Rectal smooth muscle tissue (tissue), 1 donor: ENCODE data around the gene PTPRD.

ENCODE experiments used
- H3K27ac ChIP-seq: one replicate; pipeline ENCODE4 v1.7.0; 2013; ENCODE audit warnings: low read depth, low read length, inconsistent platforms
- H3K27me3 ChIP-seq: one replicate; pipeline ENCODE4 v1.7.0; 2013; ENCODE audit warnings: low read length; ENCODE audit not compliant: control insufficient read depth, insufficient read depth
- H3K36me3 ChIP-seq: one replicate; pipeline ENCODE4 v1.7.0; 2013; ENCODE audit warnings: low read length; ENCODE audit not compliant: control insufficient read depth, insufficient read depth
- H3K4me1 ChIP-seq: one replicate; pipeline ENCODE4 v1.7.0; 2013; ENCODE audit warnings: low read length; ENCODE audit not compliant: control insufficient read depth, insufficient read depth
- H3K4me3 ChIP-seq: one replicate; pipeline ENCODE4 v1.7.0; 2013; ENCODE audit warnings: low read length
- H3K9ac ChIP-seq: one replicate; pipeline ENCODE4 v1.7.0; 2013; ENCODE audit warnings: low read length

The PTPRD gene

DNA sequence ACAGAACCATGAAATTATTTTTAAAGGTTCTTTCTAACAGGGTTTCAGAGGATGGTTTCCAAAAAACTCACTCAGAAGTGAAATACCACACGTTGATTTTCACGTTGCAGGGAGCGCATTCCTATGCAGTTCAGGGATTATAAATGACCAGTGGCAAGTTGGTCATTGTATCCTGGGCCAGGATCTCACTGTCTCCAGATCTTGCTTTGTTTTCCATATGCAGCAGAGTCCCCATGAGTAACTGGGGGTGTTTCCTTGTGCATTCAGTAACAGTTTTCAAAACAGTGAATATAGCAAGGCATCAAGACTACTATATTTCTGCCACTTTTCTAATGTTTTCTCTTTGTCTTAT, 1748.3 kb downstream of the PTPRD start:
- no peak overlapping the region for H3K27ac ChIP-seq
- no peak overlapping the region for H3K4me3 ChIP-seq
- no peak overlapping the region for H3K9ac ChIP-seq

DNA sequence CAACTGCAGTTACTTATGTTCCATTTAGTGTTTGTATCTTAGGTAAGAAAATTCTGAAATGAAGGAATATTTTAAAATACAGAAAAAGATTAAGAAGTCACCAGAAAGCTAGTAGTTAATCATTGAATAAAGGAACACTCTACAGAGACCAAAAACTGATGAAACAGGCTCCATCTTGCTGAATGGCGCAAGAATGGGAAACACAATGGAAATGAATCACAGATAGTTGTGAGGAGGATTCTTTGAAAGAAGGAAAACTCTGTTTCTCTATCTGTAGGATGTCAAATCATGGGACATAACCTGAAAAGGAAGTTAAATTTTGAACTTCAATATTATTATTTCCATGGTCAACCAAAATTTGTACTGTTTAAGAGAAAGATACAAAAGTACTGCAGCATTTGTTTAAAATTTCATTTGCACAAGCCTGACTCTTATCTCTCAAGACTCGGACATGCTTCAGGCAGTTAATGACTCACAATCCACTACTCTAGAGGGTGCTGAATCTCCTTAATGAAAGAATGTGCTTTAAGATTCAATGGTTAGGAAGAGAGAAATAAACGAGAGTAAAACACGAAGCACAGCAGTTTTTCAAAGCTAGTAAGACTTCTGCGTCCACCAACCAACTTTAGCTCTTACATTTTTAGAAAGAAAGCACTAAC, 1748.8 kb downstream of the PTPRD start:
- Histone ChIP-seq H3K4me1 (no peaks in the 10 kb centered on the region), H3K4me3 (no peak overlapping the region), H3K27ac (no peak overlapping the region), H3K27me3 (no peaks in the 10 kb centered on the region), H3K9ac (no peak overlapping the region), H3K36me3 (no peaks in the 10 kb centered on the region)

More for the DNA sequence above, 1748.3 kb downstream of the PTPRD start:
- Histone ChIP-seq H3K4me1 (no peaks in the 10 kb centered on the region), H3K27me3 (no peaks in the 10 kb centered on the region), H3K36me3 (no peaks in the 10 kb centered on the region)

DNA sequence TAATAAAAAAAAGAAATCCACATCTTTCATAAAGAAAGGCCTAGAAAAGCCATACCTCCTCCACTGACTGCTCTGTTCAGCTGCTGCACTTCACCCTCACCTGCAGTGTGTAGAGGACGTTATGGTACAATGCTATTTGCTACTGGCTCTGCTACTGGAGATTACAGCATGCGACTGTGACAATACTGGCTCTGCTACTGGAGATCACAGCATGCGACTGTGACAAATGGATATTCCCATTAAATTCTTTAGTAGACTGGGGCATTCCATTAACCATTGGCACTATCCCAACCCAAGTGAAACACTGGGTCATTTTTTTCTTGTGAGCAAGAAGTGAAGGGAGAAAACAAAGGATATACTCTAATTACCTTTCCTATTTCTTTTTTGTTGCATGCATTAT, 1749.7 kb downstream of the PTPRD start:
- no peak overlapping the region for H3K4me3 ChIP-seq
- no peak overlapping the region for H3K27ac ChIP-seq
- no peaks in the 10 kb centered on the region for H3K4me1 ChIP-seq
- H3K27me3 ChIP-seq, result no peaks in the 10 kb centered on the region
- H3K9ac ChIP-seq, result no peak overlapping the region
- no peaks in the 10 kb centered on the region for H3K36me3 ChIP-seq

DNA sequence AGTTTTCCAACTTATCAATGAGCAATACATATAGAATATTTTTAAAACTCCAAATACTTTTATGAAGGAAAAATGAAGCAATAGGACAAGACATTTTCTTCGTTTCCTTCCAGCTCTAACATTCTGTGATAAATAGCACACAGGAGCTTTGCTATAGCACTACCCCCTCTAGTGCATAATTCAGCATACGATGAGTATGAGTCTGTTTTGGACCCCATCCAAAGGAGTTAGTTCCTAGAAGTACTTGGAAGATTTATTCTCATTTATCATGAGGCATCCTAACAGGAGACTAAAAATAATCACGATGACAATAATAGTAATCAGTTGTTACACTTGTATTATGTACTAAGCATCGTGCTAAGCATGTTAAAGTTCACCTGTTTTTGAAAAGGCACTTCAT, 1751.9 kb downstream of the PTPRD start:
- H3K36me3 ChIP-seq, result no peaks in the 10 kb centered on the region
- H3K9ac ChIP-seq, result no peak overlapping the region
- H3K4me1 ChIP-seq, result no peaks in the 10 kb centered on the region
- H3K4me3 ChIP-seq, result no peak overlapping the region
- no peak overlapping the region for H3K27ac ChIP-seq
- H3K27me3 ChIP-seq, result no peaks in the 10 kb centered on the region

DNA sequence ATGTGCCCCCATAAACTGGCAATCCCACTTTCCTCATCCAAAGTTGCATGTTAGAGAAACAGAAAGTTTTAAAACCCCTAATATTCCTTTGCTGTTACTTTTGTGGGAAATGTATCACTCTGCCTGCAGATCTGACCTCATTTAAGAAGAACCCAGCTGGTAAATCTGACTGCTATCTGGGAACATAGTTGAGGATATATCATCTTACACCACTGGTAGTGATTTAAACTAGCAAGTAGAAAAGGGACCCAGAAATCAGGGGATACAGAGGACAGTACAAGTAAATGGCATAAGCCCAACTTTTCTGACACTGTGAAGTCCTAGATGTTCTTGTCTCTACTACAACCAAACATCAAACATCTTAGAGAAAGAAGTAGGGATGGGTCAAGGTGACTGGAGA, 1752.7 kb downstream of the PTPRD start:
- no peak overlapping the region for H3K27ac ChIP-seq
- H3K27me3 ChIP-seq, result no peaks in the 10 kb centered on the region

DNA sequence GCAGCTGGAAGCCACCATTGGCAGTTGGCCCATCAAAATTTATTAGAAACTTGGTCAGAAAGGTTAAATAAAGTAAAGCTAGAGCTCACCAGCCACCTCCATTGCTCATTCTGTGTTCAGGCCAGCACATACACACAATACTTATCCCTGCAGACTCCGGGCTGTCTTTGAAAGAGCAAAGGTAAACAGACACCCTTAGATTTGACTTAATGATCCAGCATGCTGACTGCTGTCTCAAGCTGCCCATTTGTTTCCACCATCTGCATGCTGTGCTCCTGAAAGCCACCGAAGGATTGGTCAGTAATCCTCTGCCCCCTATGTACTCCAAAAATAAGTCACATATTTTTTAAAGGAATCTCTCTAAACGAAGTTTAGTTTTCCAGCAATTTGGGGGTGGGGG, 1753.4 kb downstream of the PTPRD start:
- H3K9ac ChIP-seq, result no peak overlapping the region
- H3K27me3 ChIP-seq, result no peaks in the 10 kb centered on the region
- H3K27ac ChIP-seq, result no peak overlapping the region
- no peaks in the 10 kb centered on the region for H3K4me1 ChIP-seq
- H3K4me3 ChIP-seq, result no peak overlapping the region
- H3K36me3 ChIP-seq, result no peaks in the 10 kb centered on the region

More for the DNA sequence above, 1752.7 kb downstream of the PTPRD start:
- H3K9ac ChIP-seq, result no peak overlapping the region
- no peaks in the 10 kb centered on the region for H3K36me3 ChIP-seq
- H3K4me3 ChIP-seq, result no peak overlapping the region
- no peaks in the 10 kb centered on the region for H3K4me1 ChIP-seq

DNA sequence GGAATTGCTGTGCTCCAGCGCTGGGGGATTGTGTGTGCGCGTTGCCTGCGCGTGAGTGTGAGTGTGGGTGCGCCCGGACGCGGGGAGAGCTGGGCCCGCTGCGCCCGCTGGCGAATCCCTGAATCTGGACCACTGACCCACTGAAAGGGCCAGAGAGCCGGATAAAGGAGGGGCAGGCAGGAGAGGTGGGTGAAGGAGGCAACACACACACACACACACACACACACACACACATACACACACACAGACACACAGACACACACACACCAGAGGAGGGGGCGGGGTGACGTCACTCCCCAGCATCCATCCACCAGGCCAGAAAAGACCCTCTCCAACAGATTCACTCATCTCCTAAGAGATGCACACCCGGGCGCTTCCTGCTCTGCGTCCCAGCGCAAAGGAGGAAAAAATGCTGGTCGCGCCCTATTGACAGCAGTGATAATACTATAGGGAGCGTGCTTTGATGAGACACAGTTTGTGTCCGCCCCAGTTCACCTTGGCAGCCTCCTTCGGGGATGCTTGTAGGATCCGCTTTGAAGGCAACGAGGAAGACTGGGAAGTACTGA, 1754.1 kb downstream of the PTPRD start:
- Histone ChIP-seq H3K4me1 (no peaks in the 10 kb centered on the region), H3K27me3 (no peaks in the 10 kb centered on the region), H3K9ac (no peak overlapping the region), H3K27ac (no peak overlapping the region), H3K4me3 (peak overlapping the region; percentile 69), H3K36me3 (no peaks in the 10 kb centered on the region)

DNA sequence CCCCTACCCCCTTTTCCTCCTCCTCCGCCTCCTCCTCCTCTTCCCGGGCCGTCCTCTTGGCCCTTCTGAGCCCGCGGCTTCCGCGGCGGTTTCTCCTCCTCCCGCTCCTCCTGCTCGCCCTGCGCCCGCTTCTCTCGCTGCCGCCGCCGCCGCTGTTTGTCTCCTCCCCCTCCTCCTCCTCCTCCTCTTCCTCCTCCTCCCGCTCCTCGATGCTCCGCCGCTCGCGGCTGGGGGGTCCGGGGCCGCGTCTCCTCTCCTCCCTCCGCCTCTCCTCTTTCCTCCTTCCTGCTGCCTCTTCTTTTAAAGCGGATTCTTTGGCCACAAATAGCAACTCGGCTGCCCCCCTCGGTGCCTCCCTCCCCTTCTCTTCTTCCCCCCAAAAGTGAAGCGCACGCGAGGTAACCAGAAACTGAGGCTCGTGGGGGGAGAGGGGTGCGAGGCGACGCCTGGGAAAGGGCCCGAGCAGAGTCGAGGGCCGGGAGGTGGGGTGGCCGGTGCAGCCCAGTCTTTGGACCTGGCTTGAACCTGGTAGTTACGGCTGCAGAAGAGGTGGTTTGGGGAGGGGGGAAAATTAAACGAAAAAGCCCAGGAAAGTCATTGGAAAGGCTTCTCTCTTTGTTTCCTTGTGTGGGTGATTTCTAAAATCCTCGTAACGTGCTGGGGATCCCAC, 1754.7 kb downstream of the PTPRD start:
- H3K27ac ChIP-seq, result no peak overlapping the region
- H3K27me3 ChIP-seq, result no peaks in the 10 kb centered on the region
- no peaks in the 10 kb centered on the region for H3K36me3 ChIP-seq
- H3K4me1 ChIP-seq, result no peaks in the 10 kb centered on the region
- no peak overlapping the region for H3K9ac ChIP-seq
- H3K4me3 ChIP-seq, result peak overlapping the region; percentile 69

DNA sequence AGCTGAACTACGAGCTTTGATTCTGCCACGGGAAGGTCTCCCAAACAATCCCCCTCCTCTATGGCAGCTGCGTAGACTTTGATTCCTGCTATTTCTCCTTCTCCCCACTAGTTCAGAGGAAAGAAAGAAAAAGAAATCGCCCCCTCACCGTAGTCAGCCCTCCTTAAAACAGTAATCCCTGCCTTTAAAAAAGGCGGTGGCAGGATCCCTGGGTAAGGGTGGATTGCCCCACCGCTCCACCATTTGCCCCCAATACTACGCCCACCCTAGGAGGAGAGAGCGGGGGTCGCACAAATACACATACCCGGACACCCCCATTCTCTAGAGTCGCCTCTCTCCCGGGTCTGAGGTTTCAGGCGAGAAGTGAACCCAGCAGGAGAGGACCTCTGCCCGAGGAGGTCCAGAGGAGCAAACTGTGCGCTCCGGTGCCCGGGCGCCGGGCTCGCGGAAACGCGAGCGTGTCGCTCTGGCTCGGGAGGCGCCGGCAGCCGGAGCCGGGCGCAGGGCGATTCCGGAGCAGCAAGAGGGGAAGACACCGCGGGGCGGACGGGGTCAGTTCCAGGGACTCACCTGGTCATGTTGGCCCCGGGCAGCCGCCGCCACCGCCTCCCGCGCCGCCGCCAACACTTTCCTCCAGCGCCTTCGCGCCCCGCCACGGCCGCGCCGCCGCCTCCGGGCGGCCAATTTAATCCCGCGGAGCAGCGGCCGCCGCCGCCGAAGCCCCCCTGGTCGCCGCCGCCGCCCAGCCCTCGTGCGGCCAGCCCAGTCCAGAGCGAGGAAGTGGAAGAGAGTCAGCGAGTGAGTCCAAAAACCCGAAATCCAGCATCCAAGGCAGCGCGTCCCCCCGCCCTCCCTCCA, 1755.5 kb downstream of the PTPRD start:
- Histone ChIP-seq H3K4me1 (no peaks in the 10 kb centered on the region), H3K36me3 (no peaks in the 10 kb centered on the region), H3K27ac (no peak overlapping the region), H3K27me3 (no peaks in the 10 kb centered on the region), H3K4me3 (peak overlapping the region; percentile 69), H3K9ac (no peak overlapping the region)

DNA sequence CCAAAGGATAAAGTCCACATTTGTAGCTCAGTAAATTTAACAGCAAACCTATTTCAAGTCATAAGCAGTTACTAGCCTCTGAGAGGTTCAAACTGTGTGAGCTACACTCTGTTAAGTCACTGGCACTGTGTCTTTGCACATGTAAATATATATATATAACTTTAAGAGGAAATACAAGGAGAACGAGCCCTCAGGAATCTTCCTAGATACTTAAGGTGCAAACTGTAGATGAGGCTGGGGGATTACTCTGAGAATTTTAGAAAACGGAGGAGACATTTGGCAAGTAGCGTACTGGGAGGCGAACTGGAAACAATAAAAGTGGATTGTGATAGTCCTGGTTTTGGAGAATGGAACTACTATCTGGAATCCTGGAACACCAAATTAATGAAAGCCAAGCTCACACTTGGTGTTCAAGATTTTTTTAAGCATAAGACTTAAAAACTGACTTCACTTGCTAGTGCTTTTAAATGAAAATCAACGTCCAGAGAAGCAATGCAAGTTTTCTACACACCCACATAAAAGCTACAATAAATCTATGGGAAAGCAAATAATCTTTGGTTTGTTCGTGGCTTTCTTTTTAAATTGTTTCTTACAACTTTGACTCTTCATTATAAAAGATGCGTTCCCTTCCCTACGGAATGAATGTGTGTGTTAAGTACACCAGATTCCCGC, 1756.3 kb downstream of the PTPRD start:
- Histone ChIP-seq H3K4me3 (peak overlapping the region; percentile 69), H3K4me1 (no peaks in the 10 kb centered on the region), H3K36me3 (no peaks in the 10 kb centered on the region), H3K27ac (no peak overlapping the region), H3K27me3 (no peaks in the 10 kb centered on the region), H3K9ac (no peak overlapping the region)

DNA sequence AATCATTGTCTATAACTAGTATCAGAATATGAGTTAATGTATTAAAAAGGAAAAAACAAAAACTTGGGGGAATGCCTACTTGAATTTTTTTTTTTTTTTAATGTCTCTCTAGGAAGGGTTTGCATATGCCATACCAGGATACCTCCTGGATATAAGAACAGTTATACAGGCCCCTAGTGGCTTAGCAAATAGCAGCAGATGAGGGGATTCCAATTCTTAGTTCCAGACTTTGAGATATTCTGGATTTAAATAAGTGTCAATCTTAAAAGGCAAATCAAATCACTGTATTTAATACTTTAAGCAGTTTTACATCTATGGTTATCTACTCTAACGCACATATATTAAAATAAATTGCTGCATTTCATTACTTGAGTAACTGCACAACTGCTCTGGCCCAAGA, 1757.8 kb downstream of the PTPRD start:
- Histone ChIP-seq H3K4me1 (no peaks in the 10 kb centered on the region), H3K27me3 (no peaks in the 10 kb centered on the region), H3K4me3 (no peak overlapping the region), H3K9ac (no peak overlapping the region), H3K36me3 (no peaks in the 10 kb centered on the region), H3K27ac (no peak overlapping the region)

DNA sequence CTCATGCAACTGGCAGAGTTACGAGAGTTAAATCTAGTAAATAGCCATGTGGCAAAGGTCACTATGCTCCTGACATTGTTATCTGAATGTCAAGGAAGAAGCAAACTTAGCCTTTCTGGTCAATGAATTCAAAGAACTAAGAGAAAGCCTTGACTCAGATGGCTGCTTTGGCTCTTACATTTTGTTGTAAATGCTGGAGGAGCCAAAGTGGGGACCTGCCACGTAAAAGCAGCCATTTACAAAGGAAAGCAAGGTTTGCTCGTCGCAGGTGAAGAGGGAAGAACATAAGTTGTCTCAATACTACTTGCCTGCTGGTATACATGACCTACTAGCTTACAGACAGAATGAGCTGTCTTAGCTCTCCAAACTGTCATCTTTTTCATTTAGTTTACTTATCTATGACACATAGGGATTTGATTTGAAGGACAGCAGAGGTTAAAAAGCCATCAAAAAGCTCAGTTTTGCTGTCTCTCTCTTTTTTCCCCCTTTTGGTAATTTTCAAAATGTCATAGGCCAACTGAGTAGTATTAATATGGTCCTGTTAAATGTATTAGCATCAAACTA, 1760.4 kb downstream of the PTPRD start:
- no peaks in the 10 kb centered on the region for H3K27me3 ChIP-seq
- no peak overlapping the region for H3K9ac ChIP-seq
- no peak overlapping the region for H3K27ac ChIP-seq
- no peak overlapping the region for H3K4me3 ChIP-seq
- no peaks in the 10 kb centered on the region for H3K4me1 ChIP-seq
- H3K36me3 ChIP-seq, result no peaks in the 10 kb centered on the region
